Non-pigmented ciliary epithelial cell (primary cell): ENCODE measurements around the gene RRP36.
"Not testable (repeated sequence)": the region's sequence is repeated elsewhere in the genome, so short reads cannot be mapped to it uniquely, and the experiment has no call there.

Experiments
- DNase-seq: peaks from one replicate; pipeline ENCODE4 v3.0.0-alpha.2; 2010; ENCODE audit warnings: low read depth

Gene RRP36

GRCh38 chr6:43021270-43022047, at the start of gene RRP36:
RRP36 (plus strand) TSS chr6:43021623; CDS start chr6:43021655, 32 bp downstream.
- no peak for DNase-seq

GRCh38 chr6:42971746-42972327, 49.6 kb upstream of the RRP36 start:
- DNase-seq = no peak

GRCh38 chr6:42973926-42974325, 47.5 kb upstream of the RRP36 start:
- no peak for DNase-seq

- no peak for DNase-seq
Observed at GRCh38 chr6:42974919-42975505, 46.4 kb upstream of the RRP36 start.

- DNase-seq = no peak
Observed at GRCh38 chr6:42978487-42978838, 43.0 kb upstream of the RRP36 start.

GRCh38 chr6:42978839-42979522, 42.4 kb upstream of the RRP36 start, which contains the start of gene PEX6:
PEX6 (minus strand) TSS chr6:42979181; CDS start chr6:42979150, 31 bp downstream.
- no peak for DNase-seq

- no peak for DNase-seq
Observed at GRCh38 chr6:42979523-42980177, 41.8 kb upstream of the RRP36 start.

- no peak for DNase-seq
Observed at GRCh38 chr6:42981836-42982235, 39.6 kb upstream of the RRP36 start.

- DNase-seq = peak; percentile 96
Observed at GRCh38 chr6:42984001-42984923, 37.2 kb upstream of the RRP36 start, which contains the start of gene PPP2R5D. PPP2R5D (plus strand) TSS chr6:42984570; CDS start chr6:42984678, 108 bp downstream.

GRCh38 chr6:42984924-42985475, 36.4 kb upstream of the RRP36 start:
- no peak for DNase-seq

- DNase-seq = no peak
Observed at GRCh38 chr6:42987533-42988451, 33.6 kb upstream of the RRP36 start.

- DNase-seq = no peak
Observed at GRCh38 chr6:42988486-42989020, 32.9 kb upstream of the RRP36 start.

GRCh38 chr6:42989923-42990322, 31.5 kb upstream of the RRP36 start:
- no peak for DNase-seq

GRCh38 chr6:42993445-42993844, 28.0 kb upstream of the RRP36 start:
- no peak for DNase-seq

- DNase-seq = no peak
Observed at GRCh38 chr6:42996513-42996912, 24.9 kb upstream of the RRP36 start.

GRCh38 chr6:42998205-42998604, 23.2 kb upstream of the RRP36 start:
- not testable (repeated sequence) for DNase-seq

- no peak for DNase-seq
Observed at GRCh38 chr6:43001843-43002242, 19.6 kb upstream of the RRP36 start.

- no peak for DNase-seq
Observed at GRCh38 chr6:43005844-43006243, 15.6 kb upstream of the RRP36 start.

- DNase-seq = no peak
Observed at GRCh38 chr6:43006251-43006650, 15.2 kb upstream of the RRP36 start.
